Lower leg skin (tissue), 3 donors: Measurements from ENCODE around the gene MINK1.

ENCODE experiments used
- CTCF ChIP-seq, 3 donors: fragments of 450-650 bp; IDR thresholded peaks; one replicate each; pipeline ENCODE4 v1.5.1; 2016; ENCODE audit warnings: antibody characterized with exemption in 3 of 3, mild to moderate bottlenecking in 3 of 3, moderate library complexity in 2 of 3
- POLR2A ChIP-seq, 2 donors: fragments of 450-650 bp; IDR thresholded peaks; one replicate each; pipeline ENCODE4 v1.6.1; 2016 to 2017; ENCODE audit warnings: antibody characterized with exemption in 2 of 2, mild to moderate bottlenecking in 1 of 2, moderate library complexity in 1 of 2

- TF ChIP-seq CTCF (IDR thresholded peaks at IDR 0.05), result no peak
- no peak for TF ChIP-seq POLR2A (IDR thresholded peaks at IDR 0.05)
Observed at GRCh38 chr17:4895657-4896331, 62.7 kb downstream of the MINK1 start.
